Measurements from ENCODE around the gene PTPRO.

DNA sequence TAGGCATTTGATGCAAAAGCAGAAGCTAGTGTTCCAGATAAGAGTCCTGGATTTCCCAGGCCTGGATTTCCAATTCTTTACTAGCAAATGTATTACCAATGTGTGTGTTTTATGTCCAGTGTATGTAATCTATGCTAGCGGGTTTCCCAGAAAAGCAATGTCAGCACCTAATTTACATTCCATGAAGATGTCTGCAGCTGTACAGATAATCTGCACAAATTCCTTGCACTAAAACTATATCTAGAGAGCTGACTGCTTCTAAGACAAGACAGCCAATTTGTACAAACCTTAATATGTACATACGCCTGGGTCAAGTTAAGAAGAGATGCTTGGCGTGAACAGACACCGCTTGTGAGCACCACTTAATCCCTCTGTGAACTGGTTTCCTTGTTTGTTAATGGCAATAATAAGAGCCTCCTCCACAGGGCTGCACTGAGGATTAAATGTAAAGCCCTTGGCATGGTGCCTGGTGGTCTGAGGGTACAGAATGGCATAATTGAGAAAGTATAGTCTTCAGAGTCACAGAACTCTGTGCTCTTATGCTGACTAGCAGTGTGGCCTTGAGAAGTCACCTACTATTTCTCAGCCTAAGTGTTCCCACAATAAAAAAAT, 281.3 kb downstream of the PTPRO start:
- no peak for TF ChIP-seq CTCF (IDR thresholded peaks at IDR 0.05)
- TF ChIP-seq POLR2A (IDR thresholded peaks at IDR 0.05), result no peak
- no peak for TF ChIP-seq EP300 (IDR thresholded peaks at IDR 0.05)
